ENCODE results near the gene CYP2W1. TPM values are rescaled to one million over a fixed set of nuclear protein-coding genes. Genes with fewer than 3 reads are reported as not detected.

The CYP2W1 gene
- total RNA-seq, 1 donor from 2014 or later = not detected

- no peak overlapping the region for H3K27ac Mint-ChIP-seq (ENCODE audit: unreplicated experiment)
Observed at GRCh38 chr7:1030444-1031070, 47.6 kb downstream of the CYP2W1 start.

DNA sequence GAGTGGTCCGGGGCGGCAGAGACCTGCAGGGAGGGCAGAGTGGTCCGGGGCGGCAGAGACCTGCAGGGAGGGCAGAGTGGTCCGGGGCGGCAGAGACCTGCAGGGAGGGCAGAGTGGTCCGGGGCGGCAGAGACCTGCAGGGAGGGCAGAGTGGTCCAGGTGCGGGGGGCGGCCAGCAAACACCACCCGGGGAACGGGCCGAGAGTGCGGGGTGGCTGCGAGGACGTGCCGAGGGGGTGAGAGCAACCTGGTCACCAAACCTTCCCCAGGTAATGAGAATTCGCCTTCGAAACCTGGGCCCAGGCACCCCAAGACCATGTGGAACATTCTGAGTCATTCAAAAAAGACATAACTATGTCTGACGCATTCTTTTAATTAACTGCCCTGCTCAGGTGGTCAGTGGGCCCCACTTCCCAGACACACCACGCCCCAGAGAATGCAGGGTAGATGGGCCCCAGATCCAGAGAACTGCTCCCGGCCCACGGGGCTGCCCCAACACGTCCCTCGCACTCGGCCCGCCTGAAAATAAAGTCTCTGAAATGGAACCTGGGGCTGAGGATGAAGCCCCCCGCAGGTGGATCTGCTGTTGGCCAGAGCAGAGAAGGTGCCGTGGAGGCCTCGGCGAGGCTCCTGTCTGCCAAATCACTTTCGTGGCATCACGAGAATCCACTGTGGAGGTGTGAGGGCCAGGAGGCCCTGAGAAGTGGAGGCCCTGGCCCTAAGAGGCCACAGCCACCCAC lies 48.9 kb downstream of the CYP2W1 start:
- Histone ChIP-seq H3K79me2 (ENCODE audit: insufficient read depth, low read length) (peaks cover 12% of the 10 kb centered on the region), H3K27ac (ENCODE audit: low read depth, low read length) (no peak overlapping the region), H3K9ac (ENCODE audit: low read length) (no peak overlapping the region), H4K20me1 (ENCODE audit: insufficient read depth, low read length) (peaks cover 27% of the 10 kb centered on the region), H3K4me3 (ENCODE audit: insufficient read depth, low read depth, low read length) (no peak overlapping the region), H3K36me3 (ENCODE audit: insufficient read depth, low read length) (no peaks in the 10 kb centered on the region), H2AFZ (ENCODE audit: low read depth, low read length) (no peak overlapping the region), H3K27me3 (ENCODE audit: insufficient read depth, low read length) (no peaks in the 10 kb centered on the region), H3K4me1 (ENCODE audit: insufficient read depth, low read length) (peaks cover 16% of the 10 kb centered on the region), H3K9me3 (ENCODE audit: insufficient read depth, low read depth, low read length) (no peaks in the 10 kb centered on the region), H3K4me2 (ENCODE audit: low read length) (no peak overlapping the region)
- Mint-ChIP-seq H3K27ac (ENCODE audit: unreplicated experiment) (no peak overlapping the region), H3K9me3 (ENCODE audit: unreplicated experiment) (peaks cover 7% of the 10 kb centered on the region), H3K4me1 (ENCODE audit: low read depth, unreplicated experiment) (peaks cover 12% of the 10 kb centered on the region), H3K36me3 (ENCODE audit: low read depth, unreplicated experiment) (peaks cover 15% of the 10 kb centered on the region), H3K4me3 (ENCODE audit: unreplicated experiment) (no peak overlapping the region), H3K27me3 (ENCODE audit: low read depth, unreplicated experiment) (no peaks in the 10 kb centered on the region)
- no peak for FAIRE-seq
- no peak for DNase-seq (ENCODE audit: low read depth)
- TF ChIP-seq EZH2 (IDR thresholded peaks at IDR 0.05; ENCODE audit: insufficient read depth, low read length) = no peak
- TF ChIP-seq, protein P1, sequence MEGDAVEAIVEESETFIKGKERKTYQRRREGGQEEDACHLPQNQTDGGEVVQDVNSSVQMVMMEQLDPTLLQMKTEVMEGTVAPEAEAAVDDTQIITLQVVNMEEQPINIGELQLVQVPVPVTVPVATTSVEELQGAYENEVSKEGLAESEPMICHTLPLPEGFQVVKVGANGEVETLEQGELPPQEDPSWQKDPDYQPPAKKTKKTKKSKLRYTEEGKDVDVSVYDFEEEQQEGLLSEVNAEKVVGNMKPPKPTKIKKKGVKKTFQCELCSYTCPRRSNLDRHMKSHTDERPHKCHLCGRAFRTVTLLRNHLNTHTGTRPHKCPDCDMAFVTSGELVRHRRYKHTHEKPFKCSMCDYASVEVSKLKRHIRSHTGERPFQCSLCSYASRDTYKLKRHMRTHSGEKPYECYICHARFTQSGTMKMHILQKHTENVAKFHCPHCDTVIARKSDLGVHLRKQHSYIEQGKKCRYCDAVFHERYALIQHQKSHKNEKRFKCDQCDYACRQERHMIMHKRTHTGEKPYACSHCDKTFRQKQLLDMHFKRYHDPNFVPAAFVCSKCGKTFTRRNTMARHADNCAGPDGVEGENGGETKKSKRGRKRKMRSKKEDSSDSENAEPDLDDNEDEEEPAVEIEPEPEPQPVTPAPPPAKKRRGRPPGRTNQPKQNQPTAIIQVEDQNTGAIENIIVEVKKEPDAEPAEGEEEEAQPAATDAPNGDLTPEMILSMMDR (IDR thresholded peaks at IDR 0.05; ENCODE audit: insufficient read depth, low read depth, low read length) = no peak

More at GRCh38 chr7:1030444-1031070, 47.6 kb downstream of the CYP2W1 start:
- Histone ChIP-seq H2AFZ (ENCODE audit: low read depth, low read length) (no peak overlapping the region), H3K79me2 (ENCODE audit: insufficient read depth, low read length) (peaks cover 25% of the 10 kb centered on the region), H3K9ac (ENCODE audit: low read length) (no peak overlapping the region), H3K4me2 (ENCODE audit: low read length) (no peak overlapping the region), H4K20me1 (ENCODE audit: insufficient read depth, low read length) (peaks cover 35% of the 10 kb centered on the region), H3K4me3 (ENCODE audit: insufficient read depth, low read depth, low read length) (no peak overlapping the region), H3K4me1 (ENCODE audit: insufficient read depth, low read length) (peaks cover 18% of the 10 kb centered on the region), H3K36me3 (ENCODE audit: insufficient read depth, low read length) (no peaks in the 10 kb centered on the region), H3K27me3 (ENCODE audit: insufficient read depth, low read length) (no peaks in the 10 kb centered on the region), H3K9me3 (ENCODE audit: insufficient read depth, low read depth, low read length) (no peaks in the 10 kb centered on the region), H3K27ac (ENCODE audit: low read depth, low read length) (no peak overlapping the region)
- TF ChIP-seq, protein P1 (IDR thresholded peaks at IDR 0.05; ENCODE audit: insufficient read depth, low read depth, low read length) = no peak
- no peak for TF ChIP-seq EZH2 (IDR thresholded peaks at IDR 0.05; ENCODE audit: insufficient read depth, low read length)
- no peak for DNase-seq (ENCODE audit: low read depth)
- H3K27me3 Mint-ChIP-seq (ENCODE audit: low read depth, unreplicated experiment) = no peaks in the 10 kb centered on the region
- FAIRE-seq = no peak
- peaks cover 14% of the 10 kb centered on the region for H3K36me3 Mint-ChIP-seq (ENCODE audit: low read depth, unreplicated experiment)
- peaks cover 5% of the 10 kb centered on the region for H3K9me3 Mint-ChIP-seq (ENCODE audit: unreplicated experiment)
- H3K4me3 Mint-ChIP-seq (ENCODE audit: unreplicated experiment) = no peak overlapping the region
- peaks cover 14% of the 10 kb centered on the region for H3K4me1 Mint-ChIP-seq (ENCODE audit: low read depth, unreplicated experiment)
